Measurements from ENCODE around the gene OLFM4. TPM values are rescaled to one million over a fixed set of nuclear protein-coding genes. Genes with fewer than 3 reads are reported as not detected.

Gene OLFM4
- total RNA-seq: not detected in 2 replicates

DNA sequence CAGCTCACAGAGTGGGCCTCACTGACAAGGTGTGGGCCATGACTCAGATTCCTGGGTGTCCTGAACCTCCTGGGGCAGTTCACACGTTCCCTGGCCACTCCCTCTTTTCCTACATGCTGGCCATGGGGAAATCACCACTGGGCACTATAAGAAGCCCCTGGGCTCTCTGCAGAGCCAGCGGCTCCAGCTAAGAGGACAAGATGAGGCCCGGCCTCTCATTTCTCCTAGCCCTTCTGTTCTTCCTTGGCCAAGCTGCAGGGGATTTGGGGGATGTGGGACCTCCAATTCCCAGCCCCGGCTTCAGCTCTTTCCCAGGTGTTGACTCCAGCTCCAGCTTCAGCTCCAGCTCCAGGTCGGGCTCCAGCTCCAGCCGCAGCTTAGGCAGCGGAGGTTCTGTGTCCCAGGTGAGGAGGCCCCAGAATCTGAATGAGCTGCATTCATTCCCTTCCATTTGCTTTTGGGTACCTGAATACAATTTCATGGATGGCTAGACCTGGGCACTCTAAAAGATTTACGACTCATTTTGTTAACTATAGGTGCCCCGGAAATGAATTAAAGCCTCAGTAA is at the start of gene OLFM4:
Gene OLFM4, plus strand, starts transcription at position 177 of the 567 bp plus-strand sequence. Its CDS starts 24 bp downstream, at position 201.

Other genes starting within 250 kb of the OLFM4 start
- gene PCDH8, start 180.2 kb upstream of the OLFM4 start, total RNA-seq: 0.39 TPM in 1 of 2 replicates, not detected in the other